ENCODE data around the gene AHSG. TPM values are rescaled to one million over a fixed set of nuclear protein-coding genes. Genes with fewer than 3 reads are reported as not detected.

The AHSG gene
- total RNA-seq, 1 experiment from 2014 or later = 222 TPM

GRCh38 chr3:186589856-186590579 is 22.8 kb upstream of the AHSG start:
- peak; percentile 48 to 74 for DNase-seq
- no peak overlapping the region for H3K4me3 ChIP-seq (ENCODE audit: low read depth, low read length)

GRCh38 chr3:186590580-186591295 is 22.1 kb upstream of the AHSG start:
- Mint-ChIP-seq H3K36me3 (ENCODE audit: insufficient read depth, unreplicated experiment) (peaks cover 9% of the 10 kb centered on the region), H3K27me3 (ENCODE audit: insufficient read depth, unreplicated experiment) (no peaks in the 10 kb centered on the region), H3K27ac (ENCODE audit: unreplicated experiment) (peak overlapping the region; percentile 63), H3K4me3 (ENCODE audit: unreplicated experiment) (no peak overlapping the region), H3K4me1 (ENCODE audit: low read depth, unreplicated experiment) (peaks cover 28% of the 10 kb centered on the region), H3K9me3 (ENCODE audit: unreplicated experiment) (no peaks in the 10 kb centered on the region)
- H3K9me3 ChIP-seq = no peaks in the 10 kb centered on the region
- DNase-seq = no peak
- H3K4me1 ChIP-seq = peaks cover 62% of the 10 kb centered on the region
- H3K4me3 ChIP-seq (ENCODE audit: low read depth, low read length) = no peak overlapping the region
- CTCF ChIA-PET = interaction anchor here (1.3 to 3.0 kb wide), 3 partner anchors 19 to 26 kb away, joined by 4 to 21 read pairs (median 7); no protein-coding TSS in a partner anchor
- BruUV-seq (replicated peaks) = no TSS peak
- TF ChIP-seq, protein P1, sequence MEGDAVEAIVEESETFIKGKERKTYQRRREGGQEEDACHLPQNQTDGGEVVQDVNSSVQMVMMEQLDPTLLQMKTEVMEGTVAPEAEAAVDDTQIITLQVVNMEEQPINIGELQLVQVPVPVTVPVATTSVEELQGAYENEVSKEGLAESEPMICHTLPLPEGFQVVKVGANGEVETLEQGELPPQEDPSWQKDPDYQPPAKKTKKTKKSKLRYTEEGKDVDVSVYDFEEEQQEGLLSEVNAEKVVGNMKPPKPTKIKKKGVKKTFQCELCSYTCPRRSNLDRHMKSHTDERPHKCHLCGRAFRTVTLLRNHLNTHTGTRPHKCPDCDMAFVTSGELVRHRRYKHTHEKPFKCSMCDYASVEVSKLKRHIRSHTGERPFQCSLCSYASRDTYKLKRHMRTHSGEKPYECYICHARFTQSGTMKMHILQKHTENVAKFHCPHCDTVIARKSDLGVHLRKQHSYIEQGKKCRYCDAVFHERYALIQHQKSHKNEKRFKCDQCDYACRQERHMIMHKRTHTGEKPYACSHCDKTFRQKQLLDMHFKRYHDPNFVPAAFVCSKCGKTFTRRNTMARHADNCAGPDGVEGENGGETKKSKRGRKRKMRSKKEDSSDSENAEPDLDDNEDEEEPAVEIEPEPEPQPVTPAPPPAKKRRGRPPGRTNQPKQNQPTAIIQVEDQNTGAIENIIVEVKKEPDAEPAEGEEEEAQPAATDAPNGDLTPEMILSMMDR (IDR thresholded peaks at IDR 0.05; ENCODE audit: insufficient read depth in 1 of 2, low read depth in 1 of 2, low read length in 1 of 2, severe bottlenecking in 1 of 2, unreplicated experiment in 1 of 2) = no peak
- H3K27me3 ChIP-seq (replicated peaks; ENCODE audit: control insufficient read depth, insufficient read depth, low read length) = no peaks in the 10 kb centered on the region
- no peaks in the 10 kb centered on the region for H3K36me3 ChIP-seq (ENCODE audit: control insufficient read depth, insufficient read depth, low read length)
- intact Hi-C loops (cut with micrococcal nuclease; ENCODE audit: unreplicated experiment) = loop anchor here (1.0 kb wide), 1 partner anchor 9 kb away; no protein-coding TSS in a partner anchor
- POLR2A ChIA-PET = interaction anchor here (1.6 kb wide), 1 partner anchor 20 kb away, joined by 6 read pairs; the partner anchor contains the start of gene DNAJB11

More at GRCh38 chr3:186589856-186590579, 22.8 kb upstream of the AHSG start:
- no peaks in the 10 kb centered on the region for H3K27me3 ChIP-seq (replicated peaks; ENCODE audit: control insufficient read depth, insufficient read depth, low read length)
- no peak overlapping the region for H3K4me3 Mint-ChIP-seq (ENCODE audit: unreplicated experiment)
- no TSS peak for BruUV-seq (replicated peaks)
- H3K36me3 ChIP-seq (ENCODE audit: control insufficient read depth, insufficient read depth, low read length) = no peaks in the 10 kb centered on the region
- peaks cover 11% of the 10 kb centered on the region for H3K36me3 Mint-ChIP-seq (ENCODE audit: insufficient read depth, unreplicated experiment)
- POLR2A ChIA-PET = interaction anchor here (0.6 to 1.6 kb wide), 2 partner anchors 20 to 913 kb away, joined by 6 read pairs; partner anchors contain the start of gene DNAJB11
- H3K9me3 ChIP-seq = no peaks in the 10 kb centered on the region
- peak overlapping the region; percentile 63 for H3K27ac Mint-ChIP-seq (ENCODE audit: unreplicated experiment)
- CTCF ChIA-PET = interaction anchor here (0.6 to 3.0 kb wide), 8 partner anchors 15 to 162 kb away, joined by 4 to 21 read pairs (median 5); no protein-coding TSS in a partner anchor
- peaks cover 62% of the 10 kb centered on the region for H3K4me1 ChIP-seq
- intact Hi-C loops (cut with micrococcal nuclease; ENCODE audit: unreplicated experiment) = loop anchor here (1.0 to 2.0 kb wide), 5 partner anchors 9 to 231 kb away; partner anchors contain the start of gene DNAJB11
- no peaks in the 10 kb centered on the region for H3K27me3 Mint-ChIP-seq (ENCODE audit: insufficient read depth, unreplicated experiment)
- TF ChIP-seq, protein P1 (IDR thresholded peaks at IDR 0.05; ENCODE audit: insufficient read depth in 1 of 2, low read depth in 1 of 2, low read length in 1 of 2, severe bottlenecking in 1 of 2, unreplicated experiment in 1 of 2) = no peak
- H3K4me1 Mint-ChIP-seq (ENCODE audit: low read depth, unreplicated experiment) = peaks cover 28% of the 10 kb centered on the region
- H3K9me3 Mint-ChIP-seq (ENCODE audit: unreplicated experiment) = no peaks in the 10 kb centered on the region

GRCh38 chr3:186592682-186593081 is 20.2 kb upstream of the AHSG start:
- intact Hi-C loops (cut with micrococcal nuclease; ENCODE audit: unreplicated experiment) = no loop called here
- ChIA-PET CTCF (no interaction called here), POLR2A (no interaction called here)
- Mint-ChIP-seq H3K4me3 (ENCODE audit: unreplicated experiment) (no peak overlapping the region), H3K27me3 (ENCODE audit: insufficient read depth, unreplicated experiment) (no peaks in the 10 kb centered on the region), H3K36me3 (ENCODE audit: insufficient read depth, unreplicated experiment) (peaks cover 8% of the 10 kb centered on the region), H3K4me1 (ENCODE audit: low read depth, unreplicated experiment) (peaks cover 38% of the 10 kb centered on the region), H3K27ac (ENCODE audit: unreplicated experiment) (no peak overlapping the region), H3K9me3 (ENCODE audit: unreplicated experiment) (no peaks in the 10 kb centered on the region)
- Histone ChIP-seq H3K4me3 (ENCODE audit: low read depth, low read length) (no peak overlapping the region), H3K27me3 (replicated peaks; ENCODE audit: control insufficient read depth, insufficient read depth, low read length) (no peaks in the 10 kb centered on the region), H3K4me1 (peaks cover 73% of the 10 kb centered on the region), H3K9me3 (no peaks in the 10 kb centered on the region), H3K36me3 (ENCODE audit: control insufficient read depth, insufficient read depth, low read length) (no peaks in the 10 kb centered on the region)
- TF ChIP-seq, protein P1 (IDR thresholded peaks at IDR 0.05; ENCODE audit: insufficient read depth in 1 of 2, low read depth in 1 of 2, low read length in 1 of 2, severe bottlenecking in 1 of 2, unreplicated experiment in 1 of 2) = no peak
- BruUV-seq (replicated peaks) = no TSS peak
- no peak for DNase-seq
